DMS 273 treated with DMSO at 0.1 percent for 48 hours (cell line): ENCODE data around the gene MIB1.
A peak's percentile ranks its signal among the peaks of the same experiment; 100 is the strongest.
"Not testable (repeated sequence)": the region's sequence is repeated elsewhere in the genome, so short reads cannot be mapped to it uniquely, and the experiment has no call there.

ENCODE experiments used
- DNase-seq: peaks from one replicate; lab custom pipeline; 2025; lab: John Stamatoyannopoulos, UW

Gene MIB1

DNA sequence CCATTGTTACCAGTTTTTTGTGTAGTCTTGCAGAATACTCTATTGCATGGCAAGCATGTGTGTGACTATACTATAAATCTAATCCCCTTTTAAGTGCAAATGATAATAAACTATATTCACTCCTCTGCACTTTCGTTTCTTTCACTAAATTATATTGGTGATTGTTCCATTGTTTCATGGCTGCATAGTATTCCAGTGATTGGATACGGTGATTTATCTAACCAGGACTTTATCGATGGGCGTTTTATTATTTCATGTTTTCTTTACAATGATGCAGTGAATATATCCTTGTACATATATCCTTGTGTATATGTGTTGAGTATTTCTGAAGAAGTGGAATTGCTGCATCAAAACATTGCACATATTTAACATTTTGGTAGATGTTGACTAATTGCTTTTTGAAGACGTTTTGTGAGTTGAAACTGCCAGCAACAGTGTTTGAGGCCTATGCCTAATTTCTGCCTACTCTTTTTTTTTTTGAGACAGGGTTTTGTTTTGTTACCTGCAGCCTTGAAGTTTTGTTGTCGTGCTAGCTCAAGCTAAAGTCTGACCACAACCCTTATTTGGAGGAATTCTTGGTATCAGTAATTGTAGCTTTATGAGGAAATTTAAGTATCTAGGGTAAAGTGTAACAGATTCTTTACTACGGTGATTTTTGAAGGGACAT is 2.7 kb downstream of the MIB1 start:
- no peak for DNase-seq

DNA sequence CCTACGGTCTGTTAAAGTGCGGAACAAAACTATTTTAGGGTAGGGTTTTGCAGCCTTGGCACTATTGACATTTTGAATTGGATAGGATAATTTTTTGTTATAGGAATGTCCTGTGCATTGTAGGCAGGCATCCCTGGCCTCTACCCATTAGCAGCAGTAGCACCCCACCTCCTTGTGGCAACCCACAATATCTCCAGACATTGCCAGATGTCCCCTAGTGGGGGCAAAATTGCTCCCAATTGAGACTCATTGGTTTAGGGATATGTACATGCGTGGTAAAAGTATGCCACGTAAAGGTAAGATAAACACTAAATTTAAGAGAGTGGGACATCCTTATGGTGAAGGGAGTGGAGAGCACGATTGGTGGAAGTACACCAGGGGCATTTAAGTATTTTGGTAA is 4.6 kb downstream of the MIB1 start:
- no peak for DNase-seq

DNA sequence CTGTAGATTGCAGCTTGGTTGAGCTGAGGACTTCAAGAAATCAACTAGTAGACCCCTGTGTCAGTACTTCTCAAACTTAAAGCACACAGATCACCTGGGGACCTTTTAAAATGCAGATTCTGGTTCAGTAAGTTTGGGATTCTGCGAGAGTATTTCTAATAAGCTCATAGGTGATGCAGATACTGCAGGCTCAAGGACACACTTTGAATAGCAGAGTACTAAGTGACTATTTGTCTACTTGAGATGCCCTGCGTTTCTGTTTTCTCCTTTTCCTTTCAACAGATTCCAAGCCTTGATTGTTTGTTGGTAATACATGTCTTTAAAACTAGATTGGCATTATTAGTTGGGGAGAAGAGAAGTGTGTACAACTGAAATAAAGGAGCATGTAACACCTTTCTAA is 6.7 kb downstream of the MIB1 start:
- DNase-seq = no peak

DNA sequence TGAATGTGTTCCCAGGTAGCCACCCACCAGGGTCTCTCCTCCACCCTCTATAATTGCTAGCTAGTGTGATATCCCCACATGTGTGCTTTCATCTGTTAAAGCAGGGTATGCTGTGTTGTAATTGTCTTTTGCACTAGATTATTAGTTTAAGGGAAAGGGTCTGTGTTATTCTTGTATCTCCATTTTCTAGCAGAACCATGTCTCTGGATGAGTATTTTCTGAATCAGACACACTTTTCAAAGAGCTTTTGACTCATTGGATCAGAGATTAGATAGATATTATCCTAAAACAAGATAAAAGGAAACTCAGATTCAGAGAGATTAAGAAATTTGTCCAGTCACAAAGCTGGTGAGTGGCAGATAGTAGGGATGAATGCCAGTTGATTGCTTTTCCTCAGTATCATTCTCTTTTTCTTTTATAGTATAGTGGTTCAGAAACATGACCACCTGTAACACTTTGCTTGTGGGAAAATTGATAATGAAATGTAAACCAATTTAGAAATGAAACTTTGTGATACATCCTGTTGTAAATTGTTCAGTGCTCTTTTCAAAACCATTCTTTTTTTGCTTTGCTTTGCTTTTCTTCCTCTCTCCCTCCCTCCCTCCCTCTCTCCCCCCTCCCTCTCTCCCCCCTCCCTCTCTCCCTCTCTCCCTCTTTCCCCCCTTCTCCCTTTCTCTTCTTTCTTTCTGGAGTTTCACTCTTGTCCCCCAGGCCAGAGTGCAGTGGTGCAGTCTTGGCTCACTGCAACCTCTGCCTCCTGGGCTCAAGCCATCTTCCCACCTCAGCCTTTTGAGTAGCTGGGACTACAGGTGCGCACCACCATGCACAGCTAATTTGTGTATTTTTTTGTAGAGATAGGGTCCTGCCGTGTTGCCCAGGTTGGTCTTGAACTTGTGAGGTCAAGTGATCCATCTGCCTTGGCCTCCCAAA is 7.4 kb downstream of the MIB1 start:
- DNase-seq = no peak

DNA sequence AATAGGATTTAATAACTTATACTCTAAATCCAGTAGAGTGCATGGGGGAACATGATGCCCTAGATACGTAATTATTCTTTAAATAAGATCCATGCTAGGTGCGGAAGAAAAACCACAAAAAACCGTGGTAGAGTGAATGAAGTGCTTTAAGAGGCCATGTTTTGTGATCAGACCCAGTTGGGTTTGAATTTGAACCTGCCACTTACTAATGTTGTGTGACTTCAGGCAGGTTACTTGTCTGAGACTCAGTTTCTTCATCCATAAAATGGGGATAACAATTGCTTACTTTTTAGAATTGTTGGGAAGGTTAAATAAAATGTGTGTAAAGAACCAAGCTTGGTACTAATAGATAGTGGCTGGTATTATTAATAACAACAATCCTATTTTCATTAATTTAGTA is 17.2 kb downstream of the MIB1 start:
- DNase-seq = no peak

DNA sequence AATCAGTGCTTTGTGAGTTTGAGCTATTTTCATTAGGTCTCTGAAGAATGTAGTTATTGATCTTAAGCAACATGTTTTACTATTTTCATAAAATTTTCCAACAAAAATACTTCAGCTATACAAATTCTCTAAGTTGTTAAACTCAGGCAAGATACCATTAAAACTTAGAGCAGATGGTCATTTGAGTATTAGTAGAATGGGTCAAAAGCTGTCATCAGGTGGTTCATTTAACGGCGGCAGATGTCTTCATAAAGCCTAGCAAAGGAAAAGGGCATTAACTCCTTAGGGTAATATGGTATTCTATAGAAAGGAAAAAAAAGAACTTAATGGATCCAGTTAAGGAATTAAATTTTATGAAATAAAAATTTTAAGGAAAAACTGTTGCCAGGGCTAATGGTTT is 19.2 kb downstream of the MIB1 start:
- DNase-seq = peak; percentile 71

DNA sequence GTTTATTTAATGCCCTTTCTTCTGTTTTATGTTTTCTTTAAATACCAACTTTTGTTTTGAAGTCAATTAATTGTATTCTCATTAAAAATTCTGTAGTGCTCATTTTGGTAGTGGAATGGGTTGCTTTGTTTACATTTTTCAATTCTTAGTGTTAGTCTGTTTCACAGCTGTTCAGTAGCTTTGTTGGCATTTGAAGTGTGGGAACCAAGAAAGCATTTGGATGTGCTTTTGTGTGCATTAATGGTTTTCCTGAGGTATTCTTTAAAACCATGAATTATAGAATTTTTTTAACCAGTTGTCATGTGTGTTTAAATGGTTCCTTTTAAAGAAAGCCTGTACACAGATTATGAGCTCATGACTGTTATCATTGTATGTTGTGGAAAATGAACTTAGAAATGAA is 19.7 kb downstream of the MIB1 start:
- DNase-seq = peak; percentile 28

DNA sequence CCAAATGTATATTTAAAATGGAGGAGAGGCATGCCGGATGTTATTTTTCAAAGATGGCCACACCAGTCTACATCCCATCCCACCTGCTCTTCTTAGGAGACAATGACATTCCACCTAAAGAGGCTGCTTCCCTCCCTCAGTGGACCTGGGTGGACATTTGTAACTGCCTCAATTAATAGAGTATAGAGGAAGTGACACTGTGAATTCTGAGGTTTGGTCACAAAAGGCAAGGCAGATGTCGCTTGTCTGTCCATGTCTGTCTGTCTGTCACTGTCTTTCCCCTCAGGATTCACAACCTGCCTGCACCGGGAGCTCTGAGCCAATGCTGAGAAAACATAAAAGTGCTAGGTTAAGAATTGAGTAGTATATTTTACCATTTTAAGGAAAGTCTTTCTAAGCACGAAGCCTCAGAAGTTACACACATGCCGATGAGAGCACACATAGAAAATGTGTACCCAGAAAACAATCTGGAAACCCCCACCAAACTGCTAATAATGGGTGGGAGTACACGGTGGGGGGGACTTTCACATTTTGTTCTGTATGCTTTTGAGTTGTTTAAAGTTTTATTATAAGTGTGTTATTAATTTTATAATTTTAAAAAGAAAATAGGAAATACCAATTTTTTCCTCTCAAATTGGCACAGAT is 21.0 kb downstream of the MIB1 start:
- no peak for DNase-seq

DNA sequence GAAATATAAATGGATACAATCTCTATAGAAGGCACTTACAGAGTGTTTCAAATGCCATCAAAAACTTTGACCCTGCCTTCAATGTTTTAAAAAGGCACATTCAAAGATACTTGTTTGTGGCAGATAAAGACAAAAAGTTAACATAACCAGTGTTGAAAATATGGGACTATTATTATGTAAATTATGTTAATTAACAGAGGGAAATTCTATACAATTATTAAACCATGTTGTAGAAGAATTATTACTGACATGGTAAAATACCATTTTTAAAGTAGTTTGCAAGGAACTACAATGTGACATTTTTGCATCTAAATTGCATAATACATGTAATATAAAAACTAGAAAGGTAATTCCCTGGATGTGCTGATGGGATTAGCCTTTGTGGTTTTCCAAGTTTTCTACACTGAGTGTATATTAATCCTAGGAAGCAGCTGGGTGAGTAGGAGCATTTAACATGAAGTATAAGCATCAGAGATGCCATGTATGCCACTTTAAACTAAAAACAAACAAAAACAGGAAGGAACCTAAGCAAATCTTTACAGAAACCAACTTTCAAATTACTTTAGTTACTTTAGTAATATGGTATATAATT is 21.7 kb downstream of the MIB1 start:
- DNase-seq = no peak

DNA sequence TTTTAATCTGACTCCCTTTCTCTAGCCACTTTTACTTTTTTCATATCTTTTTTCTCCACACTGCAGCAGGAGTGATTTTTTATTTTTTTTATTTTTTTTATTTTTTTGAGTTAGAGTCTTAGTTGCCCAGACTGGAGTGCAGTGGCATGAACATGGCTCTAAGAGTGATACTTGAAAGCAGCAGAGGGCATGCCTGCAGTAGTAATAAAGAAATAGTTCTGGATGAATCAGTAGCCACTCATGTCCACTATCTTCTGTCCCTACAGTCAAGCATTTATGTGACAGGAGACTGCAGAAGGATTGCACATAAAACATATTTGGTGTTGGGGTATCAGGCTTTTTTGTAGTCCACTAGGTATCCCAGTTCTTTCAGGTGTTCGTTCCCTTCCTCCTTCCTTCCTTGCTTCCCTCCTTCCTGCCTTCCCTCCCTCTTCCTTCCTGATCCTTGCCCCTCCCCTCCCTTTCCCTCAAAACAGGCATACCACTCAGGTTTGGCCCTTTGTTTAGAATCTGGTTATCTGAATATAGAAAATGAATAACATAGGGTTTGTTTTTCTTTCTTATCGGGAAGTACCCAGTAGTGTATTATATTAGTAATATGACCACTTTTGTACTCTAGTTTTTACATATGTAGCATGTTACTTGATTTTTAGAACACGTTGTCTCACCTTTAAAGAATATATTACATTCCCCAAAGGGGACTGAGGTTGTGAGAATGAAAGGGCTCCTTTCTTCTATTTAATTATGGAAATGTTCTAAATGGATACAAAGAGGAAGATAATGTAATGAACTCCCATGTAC is 23.5 kb downstream of the MIB1 start:
- DNase-seq = no peak

DNA sequence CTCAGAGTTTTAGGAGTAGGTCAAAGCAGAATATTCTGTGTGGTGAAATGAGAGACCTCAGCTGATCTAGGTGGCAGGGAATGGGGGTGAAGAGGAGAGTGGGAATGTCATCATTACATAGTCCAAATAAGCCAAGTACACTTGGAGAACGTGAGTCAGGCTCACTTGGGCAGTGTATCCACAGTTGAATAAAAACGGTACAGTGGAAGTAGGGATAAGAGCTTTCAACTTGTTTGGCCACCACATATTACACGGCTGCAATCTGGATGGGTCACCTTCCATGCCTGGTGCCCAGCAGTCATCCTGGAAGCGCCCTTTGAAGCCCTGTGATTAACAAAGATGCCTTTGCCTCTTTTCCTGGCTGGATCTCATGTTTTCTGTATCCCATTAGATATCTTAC is 28.6 kb downstream of the MIB1 start:
- DNase-seq = no peak

DNA sequence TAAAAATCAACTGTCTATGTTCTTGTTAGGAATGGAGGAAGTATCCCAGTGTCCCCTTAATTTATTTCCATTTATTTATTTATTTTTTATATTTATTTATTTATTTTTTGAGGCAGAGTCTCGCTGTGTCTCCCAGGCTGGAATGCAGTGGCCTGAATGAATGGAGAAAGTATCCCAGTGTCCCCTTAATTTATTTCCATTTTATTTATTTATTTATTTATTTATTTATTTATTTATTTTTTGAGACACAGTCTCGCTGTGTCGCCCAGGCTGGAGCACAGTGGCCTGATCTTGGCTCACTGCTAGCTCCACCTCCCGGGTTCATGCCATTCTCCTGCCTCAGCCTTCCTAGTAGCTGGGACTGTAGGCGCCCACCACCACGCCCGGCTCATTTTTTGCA is 34.1 kb downstream of the MIB1 start:
- DNase-seq = no peak

DNA sequence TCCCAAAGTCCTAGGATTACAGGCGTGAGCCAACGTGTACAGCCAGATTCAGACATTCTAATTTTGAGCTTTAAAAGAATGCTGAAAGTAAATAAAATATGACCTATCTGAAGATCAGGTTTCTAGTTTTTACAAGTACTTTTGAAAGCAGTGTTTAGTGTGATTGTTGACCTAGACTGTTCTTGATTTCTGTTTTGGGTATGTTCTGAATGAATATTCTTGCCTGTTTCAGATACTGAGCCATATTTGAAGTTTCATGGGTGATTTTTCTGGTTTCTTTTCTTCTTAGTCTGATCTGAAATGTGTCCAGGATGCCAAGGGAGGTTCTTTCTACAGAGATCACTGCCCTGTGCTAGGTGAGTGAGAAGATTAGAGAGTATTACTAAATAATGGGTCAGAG is 37.2 kb downstream of the MIB1 start:
- DNase-seq = no peak

DNA sequence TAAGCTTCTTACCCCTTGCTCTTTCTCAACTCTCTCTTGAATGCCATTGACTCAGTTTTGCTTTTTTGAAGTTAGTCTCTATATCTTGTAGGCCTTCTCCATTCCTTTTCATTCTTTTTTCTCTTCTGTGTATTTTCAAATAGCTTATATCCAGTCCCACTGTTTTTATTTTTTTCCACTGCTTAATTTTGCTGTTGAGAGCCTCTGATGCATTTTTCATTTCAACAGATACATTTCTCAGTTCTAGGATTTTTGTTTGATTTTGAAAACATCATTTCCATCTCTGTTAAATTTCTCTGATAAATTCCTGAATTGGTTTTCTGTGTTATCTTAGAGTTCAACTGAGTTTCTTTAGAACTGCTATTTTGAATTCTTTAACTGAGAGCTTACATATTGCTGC is 45.9 kb downstream of the MIB1 start:
- no peak for DNase-seq

DNA sequence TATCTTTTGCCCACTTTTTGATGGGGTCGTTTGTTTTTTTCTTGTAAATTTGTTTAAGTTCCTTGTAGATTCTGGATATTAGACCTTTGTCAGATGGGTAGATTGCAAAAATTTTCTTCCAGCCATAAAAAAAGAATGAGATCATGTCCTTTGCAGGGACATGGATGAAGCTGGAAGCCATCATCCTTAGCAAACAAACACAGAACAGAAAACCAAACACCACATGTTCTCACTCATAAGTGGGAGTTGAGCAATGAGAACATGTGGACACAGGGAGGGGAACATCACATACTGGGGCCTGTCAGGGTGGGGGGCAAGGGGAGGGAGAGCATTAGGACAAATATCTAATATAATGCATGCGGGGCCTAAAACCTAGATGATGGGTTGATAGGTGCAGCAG is 55.5 kb downstream of the MIB1 start:
- not testable (repeated sequence) for DNase-seq

DNA sequence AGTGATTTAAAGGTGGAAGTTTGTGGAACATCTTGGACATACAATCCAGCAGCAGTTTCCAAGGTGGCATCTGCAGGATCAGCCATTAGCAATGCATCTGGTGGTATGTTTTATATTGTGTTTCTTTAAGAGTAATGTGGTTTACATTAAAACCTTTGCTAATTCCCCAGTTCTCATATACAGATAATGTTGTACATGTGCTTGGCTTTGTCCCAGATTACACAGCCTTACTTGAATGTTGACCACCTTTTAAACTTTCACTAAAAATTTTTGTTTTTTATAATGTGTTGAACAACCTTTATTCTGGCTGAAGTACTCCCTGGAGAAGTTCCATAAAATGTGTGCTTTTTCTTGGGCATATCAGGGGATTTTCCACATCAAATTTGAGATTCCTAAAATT is 57.5 kb downstream of the MIB1 start:
- no peak for DNase-seq

DNA sequence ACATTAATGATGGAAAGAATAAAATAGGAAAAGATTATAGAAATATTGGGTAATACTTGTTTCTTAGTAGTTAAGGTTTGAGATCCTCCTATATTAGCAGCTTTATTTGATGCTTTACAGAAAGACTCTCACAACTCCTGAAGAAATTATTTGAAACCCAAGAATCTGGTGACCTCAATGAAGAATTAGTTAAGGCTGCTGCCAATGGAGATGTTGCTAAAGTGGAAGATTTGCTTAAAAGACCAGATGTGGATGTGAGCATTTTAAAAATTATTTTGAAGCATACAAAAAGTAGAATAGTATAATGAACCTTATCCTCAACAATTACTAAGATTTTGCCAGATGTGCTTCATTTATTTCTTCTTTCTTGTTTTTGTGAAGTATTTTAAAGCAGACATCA is 59.1 kb downstream of the MIB1 start:
- DNase-seq = no peak

DNA sequence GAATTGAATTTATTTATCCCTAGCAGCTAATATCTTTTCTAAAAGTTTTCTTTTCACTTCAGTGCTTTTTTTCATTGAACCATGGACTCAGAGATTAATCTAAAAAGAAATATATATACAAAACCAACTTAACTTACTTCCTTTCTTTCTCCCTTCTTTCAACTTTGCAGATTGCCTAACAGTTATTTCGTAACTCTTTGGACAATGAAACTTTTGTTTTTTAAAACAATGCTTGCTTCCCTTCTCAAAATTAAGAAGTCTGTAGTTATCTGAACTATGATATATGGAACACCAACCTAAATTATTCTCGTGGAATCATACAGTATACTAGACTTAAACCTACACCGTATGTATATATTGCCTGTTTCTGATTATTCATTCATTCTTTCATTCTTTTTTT is 62.9 kb downstream of the MIB1 start:
- DNase-seq = no peak

DNA sequence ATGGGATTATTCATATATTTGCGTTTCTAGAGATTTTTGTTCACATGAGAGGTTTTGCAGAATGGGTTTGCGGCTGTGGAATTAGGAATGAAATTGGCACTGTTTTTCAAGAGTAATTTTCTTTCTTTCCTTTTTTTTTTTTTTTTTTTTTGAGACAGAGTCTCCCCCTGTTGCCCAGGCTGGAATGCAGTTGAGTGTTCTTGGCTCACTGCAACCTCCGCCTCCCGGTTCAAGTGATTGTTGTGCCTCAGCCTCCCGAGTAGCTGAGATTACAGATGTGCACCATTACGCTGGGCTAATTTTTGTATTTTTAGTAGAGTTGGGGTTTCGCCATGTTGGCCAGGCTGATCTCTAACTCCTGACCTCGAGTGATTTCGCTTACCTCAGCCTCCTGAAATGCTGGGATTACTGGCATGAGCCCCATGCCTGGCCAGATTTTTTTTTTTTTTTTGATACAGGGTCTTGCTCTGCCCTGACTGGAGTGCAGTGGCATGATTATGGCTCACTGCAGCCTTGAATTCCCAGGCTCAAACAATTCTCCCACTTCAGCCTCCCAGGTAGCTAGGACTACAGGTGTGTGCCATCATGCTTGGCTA is 65.3 kb downstream of the MIB1 start:
- DNase-seq = no peak

DNA sequence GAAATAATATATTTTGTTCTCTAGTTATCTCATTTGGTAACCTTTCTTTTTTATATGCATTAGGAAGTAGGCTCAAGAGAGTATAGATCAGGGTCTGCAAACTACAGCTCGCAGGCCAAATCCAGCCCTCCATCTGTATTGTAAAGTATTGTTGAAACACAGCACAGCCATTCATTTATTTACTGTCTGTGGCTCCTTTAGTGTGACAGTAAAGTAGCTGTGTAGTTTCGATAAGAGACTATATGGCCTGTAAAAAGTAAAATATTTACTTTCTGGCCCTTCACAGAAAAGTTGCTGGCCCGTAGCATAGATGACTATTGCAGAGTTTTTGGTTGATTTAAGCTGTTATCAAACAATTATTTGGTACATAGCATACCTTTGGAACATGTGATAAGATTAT is 67.6 kb downstream of the MIB1 start:
- DNase-seq = no peak

DNA sequence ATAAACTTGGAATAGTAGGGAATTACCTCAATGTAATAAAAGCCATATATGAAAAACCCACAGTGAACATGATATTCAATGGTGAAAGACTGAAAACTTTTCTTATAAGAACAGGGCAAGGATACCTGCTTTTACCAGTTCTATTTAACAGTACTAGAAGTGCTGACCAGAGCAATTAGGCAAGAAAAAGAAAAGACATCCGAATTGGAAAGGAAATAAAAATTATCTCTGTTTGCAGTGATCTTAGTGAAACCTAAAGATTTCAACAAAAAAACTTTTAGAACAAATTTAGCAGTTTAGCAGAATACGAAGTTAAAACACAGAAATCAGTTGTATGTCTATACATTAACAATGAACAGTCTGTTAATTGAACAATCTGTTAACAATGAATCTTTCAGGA is 69.1 kb downstream of the MIB1 start:
- no peak for DNase-seq

DNA sequence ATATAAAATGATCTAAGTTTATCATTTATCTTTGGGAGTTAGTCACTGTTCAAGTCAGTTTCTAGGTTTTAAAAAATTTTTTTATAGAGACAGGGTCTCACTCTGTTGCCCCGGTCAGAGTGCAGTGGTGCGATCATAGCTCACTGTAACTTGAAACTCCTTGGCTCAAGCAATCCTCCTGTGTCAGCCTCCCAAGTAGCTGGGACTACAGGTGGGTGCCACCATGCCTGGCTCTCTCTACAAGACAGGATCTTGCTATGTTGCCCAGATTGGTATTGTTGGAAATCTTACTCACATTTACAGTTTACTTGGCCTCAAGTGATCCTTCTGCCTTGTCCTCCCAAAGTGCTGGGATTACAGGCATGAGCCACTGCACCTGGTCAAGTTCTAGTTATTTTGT is 74.5 kb downstream of the MIB1 start:
- no peak for DNase-seq
